SK-N-SH (cell line): ENCODE data around the gene ANAPC2.

Source experiments
- EP300 ChIP-seq, 2 experiments: IDR thresholded peaks; 2 replicates each; pipeline versions ENCODE4 v1.4.0 to v1.6.1; 2012; ENCODE audit warnings: borderline replicate concordance in 1 of 2, low read depth in 1 of 2, low read length in 1 of 2
- EZH2phosphoT487 ChIP-seq: fragments of 200-600 bp; sonication (generic); IDR thresholded peaks from 2 replicates; pipeline ENCODE4 v1.6.1; 2017; ENCODE audit warnings: low read depth, mixed run types, mild to moderate bottlenecking, antibody characterized with exemption, moderate library complexity, borderline replicate concordance
- GABPA ChIP-seq: IDR thresholded peaks from 2 replicates; pipeline ENCODE4 v1.4.0; 2012; ENCODE audit warnings: low read depth, mild to moderate bottlenecking
- POLR2AphosphoS5 ChIP-seq: IDR thresholded peaks from 2 replicates; pipeline ENCODE4 v1.6.1; 2012; ENCODE audit warnings: low read depth, low read length
- RFX5 ChIP-seq: IDR thresholded peaks from 2 replicates; pipeline ENCODE4 v1.6.1; 2012; ENCODE audit warnings: mild to moderate bottlenecking, improper control_type of control experiment, low read length
- SIN3A ChIP-seq: IDR thresholded peaks from 2 replicates; pipeline ENCODE4 v1.6.1; 2012; ENCODE audit warnings: low read depth, mild to moderate bottlenecking, low read length, moderate library complexity, borderline replicate concordance
- SMC3 ChIP-seq: IDR thresholded peaks from 2 replicates; pipeline ENCODE4 v1.6.1; 2012; ENCODE audit warnings: low read depth, low read length, improper control_type of control experiment
- TCF12 ChIP-seq: IDR thresholded peaks from 2 replicates; pipeline ENCODE4 v1.4.0; 2012
- TEAD4 ChIP-seq: IDR thresholded peaks from 2 replicates; pipeline ENCODE4 v1.4.0; 2012; ENCODE audit warnings: mild to moderate bottlenecking, borderline replicate concordance; ENCODE audit not compliant: insufficient read depth
- TF ChIP-seq, protein P1 (sequence below): fragments of 200-600 bp; sonication (generic); IDR thresholded peaks from 2 replicates; pipeline ENCODE4 v1.6.1; 2017; ENCODE audit warnings: antibody characterized with exemption, mild to moderate bottlenecking, moderate library complexity
- TF ChIP-seq, protein P2 (sequence below): IDR thresholded peaks from 2 replicates; pipeline ENCODE4 v1.4.0; 2012; ENCODE audit warnings: low read depth
- TF ChIP-seq, protein P3 (sequence below): IDR thresholded peaks from 2 replicates; pipeline ENCODE4 v1.6.1; 2012; ENCODE audit warnings: mild to moderate bottlenecking, low read depth, low read length, moderate library complexity

DNA sequence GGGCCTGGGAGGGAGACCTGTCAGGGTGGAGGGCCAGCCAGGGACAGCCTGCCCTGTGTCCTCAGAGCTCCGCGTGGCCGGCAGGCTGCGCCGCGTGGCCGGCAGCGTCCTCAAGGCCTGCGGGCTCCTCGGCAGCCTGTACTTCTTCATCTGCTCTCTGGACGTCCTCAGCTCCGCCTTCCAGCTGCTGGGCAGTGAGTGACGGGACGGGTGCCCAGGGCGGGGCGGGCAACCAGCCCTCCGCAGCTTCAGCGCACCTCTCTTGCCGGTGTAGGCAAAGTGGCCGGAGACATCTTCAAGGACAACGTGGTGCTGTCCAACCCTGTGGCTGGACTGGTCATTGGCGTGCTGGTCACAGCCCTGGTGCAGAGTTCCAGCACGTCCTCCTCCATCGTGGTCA is 44.1 kb upstream of the ANAPC2 start:
- TF ChIP-seq, protein P1, sequence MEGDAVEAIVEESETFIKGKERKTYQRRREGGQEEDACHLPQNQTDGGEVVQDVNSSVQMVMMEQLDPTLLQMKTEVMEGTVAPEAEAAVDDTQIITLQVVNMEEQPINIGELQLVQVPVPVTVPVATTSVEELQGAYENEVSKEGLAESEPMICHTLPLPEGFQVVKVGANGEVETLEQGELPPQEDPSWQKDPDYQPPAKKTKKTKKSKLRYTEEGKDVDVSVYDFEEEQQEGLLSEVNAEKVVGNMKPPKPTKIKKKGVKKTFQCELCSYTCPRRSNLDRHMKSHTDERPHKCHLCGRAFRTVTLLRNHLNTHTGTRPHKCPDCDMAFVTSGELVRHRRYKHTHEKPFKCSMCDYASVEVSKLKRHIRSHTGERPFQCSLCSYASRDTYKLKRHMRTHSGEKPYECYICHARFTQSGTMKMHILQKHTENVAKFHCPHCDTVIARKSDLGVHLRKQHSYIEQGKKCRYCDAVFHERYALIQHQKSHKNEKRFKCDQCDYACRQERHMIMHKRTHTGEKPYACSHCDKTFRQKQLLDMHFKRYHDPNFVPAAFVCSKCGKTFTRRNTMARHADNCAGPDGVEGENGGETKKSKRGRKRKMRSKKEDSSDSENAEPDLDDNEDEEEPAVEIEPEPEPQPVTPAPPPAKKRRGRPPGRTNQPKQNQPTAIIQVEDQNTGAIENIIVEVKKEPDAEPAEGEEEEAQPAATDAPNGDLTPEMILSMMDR: no peak
- no peak for TF ChIP-seq SIN3A
- TF ChIP-seq GABPA: no peak
- no peak for TF ChIP-seq TCF12
- TF ChIP-seq EZH2phosphoT487: no peak
- TF ChIP-seq SMC3: no peak
- TF ChIP-seq RFX5: no peak
- TF ChIP-seq, protein P2, sequence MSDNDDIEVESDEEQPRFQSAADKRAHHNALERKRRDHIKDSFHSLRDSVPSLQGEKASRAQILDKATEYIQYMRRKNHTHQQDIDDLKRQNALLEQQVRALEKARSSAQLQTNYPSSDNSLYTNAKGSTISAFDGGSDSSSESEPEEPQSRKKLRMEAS: no peak
- TF ChIP-seq TEAD4: no peak
- no peak for TF ChIP-seq EP300 (IDR thresholded peaks at IDR 0.05; ENCODE audit: borderline replicate concordance in 1 of 2, low read depth in 1 of 2, low read length in 1 of 2)
- TF ChIP-seq, protein P3, sequence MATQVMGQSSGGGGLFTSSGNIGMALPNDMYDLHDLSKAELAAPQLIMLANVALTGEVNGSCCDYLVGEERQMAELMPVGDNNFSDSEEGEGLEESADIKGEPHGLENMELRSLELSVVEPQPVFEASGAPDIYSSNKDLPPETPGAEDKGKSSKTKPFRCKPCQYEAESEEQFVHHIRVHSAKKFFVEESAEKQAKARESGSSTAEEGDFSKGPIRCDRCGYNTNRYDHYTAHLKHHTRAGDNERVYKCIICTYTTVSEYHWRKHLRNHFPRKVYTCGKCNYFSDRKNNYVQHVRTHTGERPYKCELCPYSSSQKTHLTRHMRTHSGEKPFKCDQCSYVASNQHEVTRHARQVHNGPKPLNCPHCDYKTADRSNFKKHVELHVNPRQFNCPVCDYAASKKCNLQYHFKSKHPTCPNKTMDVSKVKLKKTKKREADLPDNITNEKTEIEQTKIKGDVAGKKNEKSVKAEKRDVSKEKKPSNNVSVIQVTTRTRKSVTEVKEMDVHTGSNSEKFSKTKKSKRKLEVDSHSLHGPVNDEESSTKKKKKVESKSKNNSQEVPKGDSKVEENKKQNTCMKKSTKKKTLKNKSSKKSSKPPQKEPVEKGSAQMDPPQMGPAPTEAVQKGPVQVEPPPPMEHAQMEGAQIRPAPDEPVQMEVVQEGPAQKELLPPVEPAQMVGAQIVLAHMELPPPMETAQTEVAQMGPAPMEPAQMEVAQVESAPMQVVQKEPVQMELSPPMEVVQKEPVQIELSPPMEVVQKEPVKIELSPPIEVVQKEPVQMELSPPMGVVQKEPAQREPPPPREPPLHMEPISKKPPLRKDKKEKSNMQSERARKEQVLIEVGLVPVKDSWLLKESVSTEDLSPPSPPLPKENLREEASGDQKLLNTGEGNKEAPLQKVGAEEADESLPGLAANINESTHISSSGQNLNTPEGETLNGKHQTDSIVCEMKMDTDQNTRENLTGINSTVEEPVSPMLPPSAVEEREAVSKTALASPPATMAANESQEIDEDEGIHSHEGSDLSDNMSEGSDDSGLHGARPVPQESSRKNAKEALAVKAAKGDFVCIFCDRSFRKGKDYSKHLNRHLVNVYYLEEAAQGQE: no peak
- no peak for TF ChIP-seq POLR2AphosphoS5
